ENCODE data around the gene TMEM132A. TPM values are rescaled to one million over a fixed set of nuclear protein-coding genes. Genes with fewer than 3 reads are reported as not detected.
A peak's percentile ranks its signal among the peaks of the same experiment; 100 is the strongest.

The TMEM132A gene
- total and polyA plus RNA-seq, 2 of the 13 experiments (the other 11 are each of a cell fraction or from before 2014, with no cell fraction given), result 11.1 to 32.9 TPM

DNA sequence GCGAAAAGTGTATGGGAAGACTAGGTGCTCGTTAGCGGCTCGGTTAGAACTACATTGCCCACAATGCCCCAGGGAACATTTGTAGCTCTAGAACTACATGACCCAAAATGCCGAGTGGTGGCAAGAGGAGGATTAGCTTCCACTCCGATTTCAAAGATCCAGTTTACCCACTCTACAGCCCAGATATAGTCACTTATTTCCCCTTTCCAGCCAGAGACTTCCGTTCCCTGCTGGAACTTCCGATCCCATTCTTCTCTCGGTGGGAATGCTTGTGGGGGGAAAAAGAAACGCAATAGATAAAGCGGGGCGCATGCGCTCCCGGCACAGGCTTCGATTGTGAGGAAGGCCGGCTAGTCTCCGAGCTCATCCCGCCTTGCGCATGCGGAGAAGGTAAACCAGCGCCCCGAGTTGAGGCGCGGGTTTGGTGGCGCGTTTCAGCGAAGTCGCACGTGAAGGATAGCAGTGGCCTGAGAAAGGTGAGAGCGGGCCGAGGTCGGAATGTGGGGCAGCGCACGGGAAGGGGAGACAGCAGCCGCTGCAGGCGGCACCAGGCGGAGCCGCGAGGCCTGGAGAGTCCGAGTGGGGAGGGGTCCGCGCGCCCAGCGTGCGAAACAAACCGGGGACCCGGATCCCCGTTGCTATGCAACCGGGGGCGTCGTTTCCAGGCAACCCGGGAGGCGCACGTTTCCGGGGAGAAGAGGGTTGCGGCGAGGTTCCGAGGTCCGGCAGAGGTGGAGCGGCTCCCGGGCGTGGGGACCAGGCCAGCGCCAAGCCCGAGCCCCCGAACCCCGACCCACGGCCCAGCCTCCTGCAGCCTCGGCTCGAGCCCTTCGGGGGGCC is 10.2 kb upstream of the TMEM132A start, which contains the start of gene TMEM109 (continued):
- TF ChIP-seq, protein P1, sequence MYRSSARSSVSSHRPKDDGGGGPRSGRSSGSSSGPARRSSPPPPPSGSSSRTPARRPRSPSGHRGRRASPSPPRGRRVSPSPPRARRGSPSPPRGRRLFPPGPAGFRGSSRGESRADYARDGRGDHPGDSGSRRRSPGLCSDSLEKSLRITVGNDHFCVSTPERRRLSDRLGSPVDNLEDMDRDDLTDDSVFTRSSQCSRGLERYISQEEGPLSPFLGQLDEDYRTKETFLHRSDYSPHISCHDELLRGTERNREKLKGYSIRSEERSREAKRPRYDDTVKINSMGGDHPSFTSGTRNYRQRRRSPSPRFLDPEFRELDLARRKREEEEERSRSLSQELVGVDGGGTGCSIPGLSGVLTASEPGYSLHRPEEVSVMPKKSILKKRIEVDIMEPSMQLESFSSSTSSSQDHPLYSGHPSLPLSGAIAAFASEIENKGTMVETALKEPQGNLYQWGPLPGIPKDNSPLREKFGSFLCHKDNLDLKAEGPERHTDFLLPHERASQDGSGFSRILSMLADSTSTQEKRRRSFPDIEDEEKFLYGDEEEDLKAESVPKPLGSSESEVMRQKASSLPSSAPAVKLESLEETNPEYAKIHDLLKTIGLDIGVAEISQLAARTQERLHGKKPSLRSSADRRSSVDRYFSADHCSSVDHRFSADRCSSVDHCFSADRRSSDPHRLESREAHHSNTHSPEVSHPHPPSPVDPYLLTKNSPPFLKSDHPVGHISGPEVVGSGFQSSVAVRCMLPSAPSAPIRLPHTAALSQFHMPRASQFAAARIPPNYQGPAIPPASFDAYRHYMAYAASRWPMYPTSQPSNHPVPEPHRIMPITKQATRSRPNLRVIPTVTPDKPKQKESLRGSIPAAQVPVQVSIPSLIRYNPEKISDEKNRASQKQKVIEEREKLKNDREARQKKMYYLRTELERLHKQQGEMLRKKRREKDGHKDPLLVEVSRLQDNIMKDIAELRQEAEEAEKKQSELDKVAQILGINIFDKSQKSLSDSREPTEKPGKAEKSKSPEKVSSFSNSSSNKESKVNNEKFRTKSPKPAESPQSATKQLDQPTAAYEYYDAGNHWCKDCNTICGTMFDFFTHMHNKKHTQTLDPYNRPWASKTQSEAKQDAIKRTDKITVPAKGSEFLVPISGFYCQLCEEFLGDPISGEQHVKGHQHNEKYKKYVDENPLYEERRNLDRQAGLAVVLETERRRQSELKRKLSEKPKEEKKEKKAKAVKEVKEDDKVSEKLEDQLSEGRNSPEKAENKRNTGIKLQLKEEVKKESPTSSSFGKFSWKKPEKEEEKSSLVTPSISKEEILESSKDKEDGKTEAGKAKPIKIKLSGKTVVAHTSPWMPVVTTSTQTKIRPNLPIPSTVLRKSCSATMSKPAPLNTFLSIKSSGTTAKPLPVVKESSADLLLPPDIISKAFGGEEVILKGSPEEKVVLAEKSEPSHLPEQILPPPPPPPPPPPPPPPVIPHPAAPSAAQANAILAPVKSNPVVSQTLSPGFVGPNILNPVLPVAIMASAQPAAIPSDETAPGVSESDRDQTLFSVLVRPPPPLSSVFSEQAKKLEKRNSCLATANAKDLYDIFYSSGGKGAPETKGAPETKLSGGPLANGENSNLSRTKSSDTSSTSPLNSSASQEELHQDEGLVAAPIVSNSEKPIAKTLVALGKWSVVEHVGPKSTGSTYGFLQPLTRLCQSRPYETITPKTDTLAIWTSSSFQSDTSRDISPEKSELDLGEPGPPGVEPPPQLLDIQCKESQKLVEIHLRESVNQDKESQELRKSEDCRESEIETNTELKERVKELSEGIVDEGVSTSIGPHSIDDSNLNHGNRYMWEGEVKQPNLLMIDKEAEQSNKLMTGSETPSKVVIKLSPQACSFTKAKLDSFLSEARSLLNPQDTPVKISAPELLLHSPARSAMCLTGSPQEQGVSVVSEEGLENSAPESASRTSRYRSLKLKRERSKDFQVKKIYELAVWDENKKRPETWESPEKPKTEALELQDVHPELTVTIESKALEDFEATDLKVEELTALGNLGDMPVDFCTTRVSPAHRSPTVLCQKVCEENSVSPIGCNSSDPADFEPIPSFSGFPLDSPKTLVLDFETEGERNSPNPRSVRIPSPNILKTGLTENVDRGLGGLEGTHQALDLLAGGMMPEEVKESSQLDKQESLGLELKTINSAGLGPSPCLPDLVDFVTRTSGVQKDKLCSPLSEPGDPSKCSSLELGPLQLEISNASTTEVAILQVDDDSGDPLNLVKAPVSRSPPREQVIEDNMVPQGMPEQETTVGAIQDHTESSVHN (CRISPR knock-in tag; IDR thresholded peaks at IDR 0.05), result no peak
- TF ChIP-seq, protein P2, sequence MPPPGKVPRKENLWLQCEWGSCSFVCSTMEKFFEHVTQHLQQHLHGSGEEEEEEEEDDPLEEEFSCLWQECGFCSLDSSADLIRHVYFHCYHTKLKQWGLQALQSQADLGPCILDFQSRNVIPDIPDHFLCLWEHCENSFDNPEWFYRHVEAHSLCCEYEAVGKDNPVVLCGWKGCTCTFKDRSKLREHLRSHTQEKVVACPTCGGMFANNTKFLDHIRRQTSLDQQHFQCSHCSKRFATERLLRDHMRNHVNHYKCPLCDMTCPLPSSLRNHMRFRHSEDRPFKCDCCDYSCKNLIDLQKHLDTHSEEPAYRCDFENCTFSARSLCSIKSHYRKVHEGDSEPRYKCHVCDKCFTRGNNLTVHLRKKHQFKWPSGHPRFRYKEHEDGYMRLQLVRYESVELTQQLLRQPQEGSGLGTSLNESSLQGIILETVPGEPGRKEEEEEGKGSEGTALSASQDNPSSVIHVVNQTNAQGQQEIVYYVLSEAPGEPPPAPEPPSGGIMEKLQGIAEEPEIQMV (CRISPR knock-in tag; IDR thresholded peaks at IDR 0.05; ENCODE audit: low read depth), result peak; percentile 20; the same call in 1 of the 2 replicates
- no peak for TF ChIP-seq U2AF2 (IDR thresholded peaks at IDR 0.05; ENCODE audit: low read depth, low read length)
- TF ChIP-seq FOXC1 (CRISPR knock-in tag; IDR thresholded peaks at IDR 0.05; ENCODE audit: borderline replicate concordance), result 0 out of 2 replicates have a peak, but pooled peaks have one; percentile 33
- TF ChIP-seq EP300 (IDR thresholded peaks at IDR 0.05; ENCODE audit: low read depth in 2 of 2, low read length in 2 of 2), result 0 out of 4 replicates have a peak, but pooled peaks of 1 of the 2 experiments have one; percentile 5
- no peak for TF ChIP-seq EP300 (CRISPR knock-in tag; IDR thresholded peaks at IDR 0.05; ENCODE audit: borderline replicate concordance)
- TF ChIP-seq, protein P3, sequence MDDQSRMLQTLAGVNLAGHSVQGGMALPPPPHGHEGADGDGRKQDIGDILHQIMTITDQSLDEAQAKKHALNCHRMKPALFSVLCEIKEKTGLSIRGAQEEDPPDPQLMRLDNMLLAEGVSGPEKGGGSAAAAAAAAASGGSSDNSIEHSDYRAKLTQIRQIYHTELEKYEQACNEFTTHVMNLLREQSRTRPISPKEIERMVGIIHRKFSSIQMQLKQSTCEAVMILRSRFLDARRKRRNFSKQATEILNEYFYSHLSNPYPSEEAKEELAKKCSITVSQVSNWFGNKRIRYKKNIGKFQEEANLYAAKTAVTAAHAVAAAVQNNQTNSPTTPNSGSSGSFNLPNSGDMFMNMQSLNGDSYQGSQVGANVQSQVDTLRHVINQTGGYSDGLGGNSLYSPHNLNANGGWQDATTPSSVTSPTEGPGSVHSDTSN (CRISPR knock-in tag; IDR thresholded peaks at IDR 0.05; ENCODE audit: borderline replicate concordance), result no peak
- TF ChIP-seq CREB1 (IDR thresholded peaks at IDR 0.05), result no peak
- peak; percentile 48 for TF ChIP-seq CREB1 (CRISPR knock-in tag; IDR thresholded peaks at IDR 0.05)
- 0 out of 2 replicates have a peak, but pooled peaks have one; percentile 4 for TF ChIP-seq RARA (CRISPR knock-in tag; IDR thresholded peaks at IDR 0.05)
- TF ChIP-seq ZNF788 (CRISPR knock-in tag; IDR thresholded peaks at IDR 0.05; ENCODE audit: borderline replicate concordance), result peak; percentile 81; the same call in 1 of the 2 replicates
- TF ChIP-seq THAP11 (CRISPR knock-in tag; IDR thresholded peaks at IDR 0.05), result peak; percentile 98
- TF ChIP-seq CBX1 (IDR thresholded peaks at IDR 0.05; ENCODE audit: low read depth), result no peak
- TF ChIP-seq SIN3B (IDR thresholded peaks at IDR 0.05; ENCODE audit: low read length), result no peak
- TF ChIP-seq ZNF563 (CRISPR knock-in tag; IDR thresholded peaks at IDR 0.05), result 0 out of 2 replicates have a peak, but pooled peaks have one; percentile 15
- no peak for TF ChIP-seq ZNF775 (CRISPR knock-in tag; IDR thresholded peaks at IDR 0.05; ENCODE audit: borderline replicate concordance)
- TF ChIP-seq ZNF768 (CRISPR knock-in tag; IDR thresholded peaks at IDR 0.05), result 0 out of 2 replicates have a peak, but pooled peaks have one; percentile 39
